HepG2 (cell line): ENCODE results near the gene FUNDC1. TPM values are rescaled to one million over a fixed set of nuclear protein-coding genes. Genes with fewer than 3 reads are reported as not detected.

Experiments
- ATAC-seq: fragments of 200-7000 bp; cut with Tn5 transposase; 3 replicates; pipeline ENCODE4 v1.9.1; 2020; ENCODE audit warnings: mild to moderate bottlenecking, moderate library complexity
- BruUV-seq: library from RNA; stranded (reverse); fragments of 400-500 nt; replicated peaks from 2 replicates; lab custom pipeline; 2021; lab: Mats Ljungman, UMichigan
- CTCF ChIA-PET: fragments of 300-600 bp; formaldehyde crosslinking; extraction: SDS; loops from one replicate; lab custom pipeline; 2021; ENCODE audit warnings: low total read pairs, inconsistent platforms, low intra/inter-chr PET ratio; lab: Yijun Ruan, JAX
- POLR2A ChIA-PET: fragments of 350-600 bp; sonication (Branson Sonifier 250); formaldehyde crosslinking; loops from one replicate; lab custom pipeline; 2020; ENCODE audit warnings: antibody characterized with exemption, inconsistent platforms; lab: Yijun Ruan, JAX
- DNase-seq: peaks from one replicate; pipeline ENCODE4 v3.0.0-alpha.2; 2015; ENCODE audit warnings: low spot score
- FAIRE-seq: peaks from 3 replicates; lab custom pipeline; 2011; peaks lifted over from hg19 to GRCh38; lab: Jason Lieb, UNC
- H2AFZ ChIP-seq: one replicate; pipeline ENCODE4 v1.6.1; 2011; ENCODE audit warnings: low read length, inconsistent platforms
- H3K27ac ChIP-seq: fragments of 300-600 bp; 3 replicates; pipeline ENCODE4 v1.8.0; 2011; ENCODE audit warnings: mixed run types, mild to moderate bottlenecking, mixed read lengths, low read length, inconsistent platforms; ENCODE audit not compliant: insufficient read depth; ENCODE audit errors: extremely low read length
- H3K27me3 ChIP-seq, 2 experiments: fragments of 200-600 bp in 1 of 2; 2 replicates in 1 of 2; 3 replicates in 1 of 2; pipeline versions ENCODE4 v1.6.0 to v1.8.0; 2011; ENCODE audit warnings: low read length in 2 of 2, mild to moderate bottlenecking in 2 of 2, moderate library complexity in 2 of 2, inconsistent platforms in 1 of 2; ENCODE audit not compliant: insufficient read depth in 2 of 2, control insufficient read depth in 1 of 2
- H3K36me3 ChIP-seq, 2 experiments: fragments of 200-600 bp in 1 of 2; replicated peaks in 1 of 2; 2 replicates in 1 of 2; 3 replicates in 1 of 2; pipeline versions ENCODE4 v1.5.1 to v1.8.0; 2011; ENCODE audit warnings: low read length in 2 of 2, inconsistent platforms in 1 of 2; ENCODE audit not compliant: insufficient read depth in 2 of 2, control insufficient read depth in 1 of 2
- H3K4me1 ChIP-seq: 2 replicates; pipeline ENCODE4 v1.5.1; 2012; ENCODE audit warnings: low read length, inconsistent platforms; ENCODE audit not compliant: insufficient read depth
- H3K4me2 ChIP-seq: 2 replicates; pipeline ENCODE4 v1.6.0; 2011; ENCODE audit warnings: low read depth, low read length, inconsistent platforms
- H3K4me3 ChIP-seq, 3 experiments: fragments of 200-600 bp in 1 of 3; sonication (generic), shearing (Covaris generic) in 1 of 3; replicated peaks in 1 of 3; 2 replicates each; pipeline ENCODE4 v1.5.1; 2011 to 2016; ENCODE audit warnings: low read length in 3 of 3, inconsistent platforms in 2 of 3, low read depth in 2 of 3, mild to moderate bottlenecking in 2 of 3, control low read depth in 1 of 3, mixed read lengths in 1 of 3; ENCODE audit not compliant: insufficient read depth in 1 of 3
- H3K79me2 ChIP-seq: one replicate; pipeline ENCODE4 v1.6.1; 2011; ENCODE audit warnings: low read length, inconsistent platforms; ENCODE audit not compliant: insufficient read depth
- H3K9ac ChIP-seq: 2 replicates; pipeline ENCODE4 v1.6.0; 2011; ENCODE audit warnings: mild to moderate bottlenecking, low read depth, low read length, inconsistent platforms; ENCODE audit not compliant: insufficient read depth
- H3K9me3 ChIP-seq: 2 replicates; pipeline ENCODE4 v1.5.1; 2012; ENCODE audit warnings: mild to moderate bottlenecking, low read length
- H4K20me1 ChIP-seq: 2 replicates; pipeline ENCODE4 v1.6.0; 2011; ENCODE audit warnings: inconsistent platforms, mild to moderate bottlenecking, low read length, moderate library complexity; ENCODE audit not compliant: insufficient read depth
- ATF1 ChIP-seq: IDR thresholded peaks from 2 replicates; pipeline ENCODE4 v1.6.1; 2016; ENCODE audit warnings: mild to moderate bottlenecking, control low read depth
- ATF7 ChIP-seq, 2 experiments: fragments of 450-650 bp in 1 of 2; sonication (generic) in 1 of 2; formaldehyde crosslinking in 1 of 2; IDR thresholded peaks; 2 replicates each; pipeline versions ENCODE4 v1.4.0 to v1.6.1; 2016 to 2020; ENCODE audit warnings: antibody characterized with exemption in 1 of 2, mild to moderate bottlenecking in 1 of 2, missing genetic modification reagents in 1 of 2
- CC2D1A ChIP-seq: sonication (generic); formaldehyde crosslinking; IDR thresholded peaks from 2 replicates; pipeline ENCODE4 v1.8.1; 2023; ENCODE audit warnings: mild to moderate bottlenecking, missing genetic modification reagents
- CHCHD3 ChIP-seq: sonication (generic); formaldehyde crosslinking; IDR thresholded peaks from 2 replicates; pipeline ENCODE4 v1.8.0; 2022; ENCODE audit warnings: mild to moderate bottlenecking, missing genetic modification reagents, moderate library complexity
- CREB1 ChIP-seq, 2 experiments: fragments of 450-650 bp in 1 of 2; IDR thresholded peaks; 2 replicates each; pipeline ENCODE4 v1.6.1; 2016 to 2017; ENCODE audit warnings: control low read depth in 1 of 2, mild to moderate bottlenecking in 1 of 2, missing compliant biosample characterization in 1 of 2, missing genetic modification characterization in 1 of 2
- CTCF ChIP-seq: sonication (generic); formaldehyde crosslinking; IDR thresholded peaks from 2 replicates; pipeline ENCODE4 v1.5.0; 2020; ENCODE audit warnings: mild to moderate bottlenecking, missing genetic modification reagents, moderate library complexity
- MAFK ChIP-seq, 2 experiments: IDR thresholded peaks in 1 of 2; conservative IDR thresholded peaks in 1 of 2; 2 replicates each; pipeline ENCODE4 v1.6.1; 2011; ENCODE audit warnings: improper control_type of control experiment in 2 of 2, low read length in 2 of 2
- SMARCE1 ChIP-seq: fragments of 450-650 bp; IDR thresholded peaks from 2 replicates; pipeline ENCODE4 v1.6.1; 2017; ENCODE audit warnings: borderline replicate concordance
- ZKSCAN8 ChIP-seq: IDR thresholded peaks from 2 replicates; pipeline ENCODE4 v1.6.1; 2016; ENCODE audit warnings: borderline replicate concordance, missing genetic modification reagents, missing compliant biosample characterization
- ZNF547 ChIP-seq: sonication (generic); formaldehyde crosslinking; IDR thresholded peaks from 2 replicates; pipeline ENCODE4 v1.5.1; 2020; ENCODE audit warnings: mild to moderate bottlenecking, missing genetic modification reagents
- ZNF687 ChIP-seq: sonication (generic); formaldehyde crosslinking; IDR thresholded peaks from 2 replicates; pipeline ENCODE4 v1.5.1; 2020; ENCODE audit warnings: mild to moderate bottlenecking, missing genetic modification reagents, moderate library complexity
- ZNF788 ChIP-seq: sonication (generic); formaldehyde crosslinking; IDR thresholded peaks from 2 replicates; pipeline ENCODE4 v1.5.0; 2020; ENCODE audit warnings: mild to moderate bottlenecking, missing genetic modification reagents, borderline replicate concordance
- WGBS: methylation state at CpG from one replicate; pipeline ENCODE4 v1.1.6; 2017; ENCODE audit warnings: low lambda C conversion rate; 5-methylcytosine and 5-hydroxymethylcytosine counted together
- in situ Hi-C: cut with HindIII; loops from 2 replicates; pipeline ENCODE4 v1.10.0; 2017; ENCODE audit warnings: low pct_unique_long_range_greater_than_20kb; ENCODE audit not compliant: extremely low pct_ligation_motif_present
- intact Hi-C: fragments of 100-400 bp; cut with micrococcal nuclease; formaldehyde crosslinking; loops from one replicate; pipeline ENCODE4 v1.10.0; 2022; ENCODE audit not compliant: unreplicated experiment
- polyA plus RNA-seq, 8 experiments: library from polyadenylated mRNA; depleted of rRNA in 3 of 8; stranded (reverse) in 7 of 8; unstranded in 1 of 8; fragments of >200 nt; fragmentation: Illumina TruSeq in 4 of 8; extraction: Trizol in 4 of 8; gene quantifications; 2 replicates each; pipeline versions ENCODE4 v1.2.1 to v1.2.3, GENCODE V29; 2011 to 2016; ENCODE audit warnings: low read depth in 4 of 8, missing spikeins in 1 of 8, mixed read lengths in 1 of 8; ENCODE audit not compliant: insufficient read depth in 1 of 8
- total RNA-seq, 5 experiments: library from RNA; depleted of rRNA; stranded (reverse); fragments of >200 nt; fragmentation: Illumina TruSeq; extraction: Trizol; gene quantifications; 2 replicates each; pipeline ENCODE4 v1.2.3, GENCODE V29; 2016; ENCODE audit warnings: low read depth in 1 of 5

The FUNDC1 gene
- total and polyA plus RNA-seq, 2 of the 13 experiments (the other 11 are each of a cell fraction or from before 2014, with no cell fraction given) = 11.9 to 13.9 TPM

GRCh38 chrX:44580466-44580865 lies 37.8 kb upstream of the FUNDC1 start:
- intact Hi-C loops (no loop called here), in situ Hi-C loops (no loop called here)
- no peak overlapping the region for H3K9ac ChIP-seq
- H3K9me3 ChIP-seq = no peaks in the 10 kb centered on the region
- FAIRE-seq (no peak), DNase-seq (no peak), ATAC-seq (no peak)
- H2AFZ ChIP-seq = no peak overlapping the region
- H3K4me2 ChIP-seq = no peak overlapping the region
- 29% methylated on average over 3 of the region's 3 CpGs for WGBS
- no peaks in the 10 kb centered on the region for H4K20me1 ChIP-seq
- no peaks in the 10 kb centered on the region for H3K36me3 ChIP-seq
- H3K27ac ChIP-seq = no peak overlapping the region
- no peaks in the 10 kb centered on the region for H3K27me3 ChIP-seq
- H3K79me2 ChIP-seq = no peaks in the 10 kb centered on the region
- H3K4me1 ChIP-seq = no peaks in the 10 kb centered on the region
- POLR2A ChIA-PET = no interaction called here
- no peak for TF ChIP-seq ATF1 (CRISPR knock-in tag)
- no peak for TF ChIP-seq SMARCE1
- no peak for TF ChIP-seq ZNF788 (CRISPR knock-in tag)
- no peak for TF ChIP-seq CREB1 (IDR thresholded peaks at IDR 0.05)
- no peak for TF ChIP-seq CREB1 (CRISPR knock-in tag; IDR thresholded peaks at IDR 0.05)
- no peak overlapping the region for H3K4me3 ChIP-seq
- CTCF ChIA-PET = no interaction called here
- BruUV-seq = no TSS peak

- Histone ChIP-seq H3K27ac (no peak overlapping the region), H3K79me2 (no peaks in the 10 kb centered on the region), H4K20me1 (no peaks in the 10 kb centered on the region), H3K4me2 (no peak overlapping the region), H2AFZ (no peak overlapping the region), H3K36me3 (no peaks in the 10 kb centered on the region), H3K27me3 (no peaks in the 10 kb centered on the region), H3K4me1 (no peaks in the 10 kb centered on the region), H3K9me3 (no peaks in the 10 kb centered on the region; the same call in 1 of the 2 replicates), H3K4me3 (no peak overlapping the region), H3K9ac (no peak overlapping the region)
- no TSS peak for BruUV-seq
- DNase-seq = no peak
- TF ChIP-seq MAFK (conservative IDR thresholded peaks at IDR 0.05 in 1 of 2, IDR thresholded peaks at IDR 0.05 in 1 of 2; ENCODE audit: low read length in 2 of 2) = no peak
- no peak for TF ChIP-seq CHCHD3 (CRISPR knock-in tag)
- TF ChIP-seq ZNF547 (CRISPR knock-in tag) = no peak
- no peak for TF ChIP-seq ZNF687
- no peak for TF ChIP-seq ZKSCAN8
- no peak for TF ChIP-seq ATF7 (IDR thresholded peaks at IDR 0.05)
- TF ChIP-seq ATF7 (CRISPR knock-in tag; IDR thresholded peaks at IDR 0.05) = no peak
- TF ChIP-seq CC2D1A (CRISPR knock-in tag) = no peak
- TF ChIP-seq CTCF (CRISPR knock-in tag) = no peak
- no peak for FAIRE-seq
- intact Hi-C loops (no loop called here), in situ Hi-C loops (no loop called here)
- ChIA-PET CTCF (no interaction called here), POLR2A (no interaction called here)
- no peak for ATAC-seq
- 45% methylated on average over 4 of the region's 4 CpGs for WGBS
Observed at GRCh38 chrX:44572340-44572938, 29.8 kb upstream of the FUNDC1 start.
